GM23248 (cell line): ENCODE results near the gene CNTLN.

Experiments
- EZH2 ChIP-seq: fragments of 200-600 bp; sonication (generic); IDR thresholded peaks from 2 replicates; pipeline ENCODE4 v1.6.1; 2018; ENCODE audit warnings: antibody characterized with exemption, mild to moderate bottlenecking; ENCODE audit not compliant: insufficient read depth, poor library complexity, severe bottlenecking
- EZH2phosphoT487 ChIP-seq: fragments of 200-600 bp; sonication (generic); IDR thresholded peaks from 2 replicates; pipeline ENCODE4 v1.6.1; 2018; ENCODE audit warnings: antibody characterized with exemption, moderate library complexity, mild to moderate bottlenecking, low read depth; ENCODE audit not compliant: insufficient read depth

GRCh38 chr9:17294822-17295624, 160.2 kb downstream of the CNTLN start:
- TF ChIP-seq EZH2 (no peak), EZH2phosphoT487 (no peak)
